HG03196 (cell line): ENCODE measurements around the gene ATP2B3.

ENCODE experiments used
- ATAC-seq: cut with Tn5 transposase; IDR thresholded peaks from one replicate; pipeline ENCODE4 v1.9.1; 2021; ENCODE audit not compliant: unreplicated experiment

Gene ATP2B3

GRCh38 chrX:153488231-153488914 is 29.1 kb upstream of the ATP2B3 start:
- no peak for ATAC-seq

- no peak for ATAC-seq
These were observed 27.1 kb upstream of the ATP2B3 start for GRCh38 chrX:153490217-153490930.

GRCh38 chrX:153491351-153491914 is 26.0 kb upstream of the ATP2B3 start:
- no peak for ATAC-seq

- no peak for ATAC-seq
These were observed 25.5 kb upstream of the ATP2B3 start for GRCh38 chrX:153491918-153492317.

- no peak for ATAC-seq
These were observed 24.9 kb upstream of the ATP2B3 start for GRCh38 chrX:153492543-153492942.

- no peak for ATAC-seq
These were observed 24.4 kb upstream of the ATP2B3 start for GRCh38 chrX:153493085-153493484.

- no peak for ATAC-seq
These were observed 23.4 kb upstream of the ATP2B3 start for GRCh38 chrX:153494061-153494460.

- ATAC-seq, result no peak
These were observed 22.7 kb upstream of the ATP2B3 start, which contains the start of gene BGN for GRCh38 chrX:153494541-153495361. Gene BGN (plus strand): TSS chrX:153494980. CDS start chrX:153504632, 9,652 bp downstream.

GRCh38 chrX:153495362-153495751 is 22.1 kb upstream of the ATP2B3 start:
- ATAC-seq, result no peak

GRCh38 chrX:153495903-153496589 is 21.4 kb upstream of the ATP2B3 start:
- ATAC-seq, result no peak

- no peak for ATAC-seq
These were observed 20.9 kb upstream of the ATP2B3 start for GRCh38 chrX:153496590-153496959.

GRCh38 chrX:153498453-153498852 is 19.0 kb upstream of the ATP2B3 start:
- ATAC-seq, result no peak

- no peak for ATAC-seq
These were observed 18.1 kb upstream of the ATP2B3 start for GRCh38 chrX:153499341-153499740.

- ATAC-seq, result no peak
These were observed 17.6 kb upstream of the ATP2B3 start for GRCh38 chrX:153499876-153500275.

- ATAC-seq, result no peak
These were observed 16.7 kb upstream of the ATP2B3 start for GRCh38 chrX:153500676-153501280.

- no peak for ATAC-seq
These were observed 15.9 kb upstream of the ATP2B3 start for GRCh38 chrX:153501530-153501929.

- ATAC-seq, result no peak
These were observed 15.3 kb upstream of the ATP2B3 start for GRCh38 chrX:153502131-153502530.

- ATAC-seq, result no peak
These were observed 14.6 kb upstream of the ATP2B3 start for GRCh38 chrX:153502796-153503195.

- no peak for ATAC-seq
These were observed 12.9 kb upstream of the ATP2B3 start for GRCh38 chrX:153504445-153505016.

- no peak for ATAC-seq
These were observed 12.1 kb upstream of the ATP2B3 start for GRCh38 chrX:153505361-153505760.
